Fibroblast of lung (primary cell): Measurements from ENCODE around the gene TBC1D7. TPM values are rescaled to one million over a fixed set of nuclear protein-coding genes. Genes with fewer than 3 reads are reported as not detected.

Experiments
- DNase-seq, 2 donors: peaks; one replicate each; pipeline versions ENCODE4 v3.0.0 to v3.0.0-alpha.2; 2010; ENCODE audit warnings: low read depth in 2 of 2
- H2AFZ ChIP-seq: 2 replicates; pipeline ENCODE4 v1.5.1; 2012; ENCODE audit warnings: low read length, control low read depth, inconsistent platforms
- H3K27ac ChIP-seq: 2 replicates; pipeline ENCODE4 v1.5.1; 2011; ENCODE audit warnings: low read length, control low read depth; ENCODE audit not compliant: insufficient read depth
- H3K27me3 ChIP-seq: 2 replicates; pipeline ENCODE4 v1.5.1; 2011; ENCODE audit warnings: mild to moderate bottlenecking, low read length; ENCODE audit not compliant: control insufficient read depth, insufficient read depth
- H3K36me3 ChIP-seq: 2 replicates; pipeline ENCODE4 v1.5.1; 2011; ENCODE audit warnings: low read length; ENCODE audit not compliant: control insufficient read depth, insufficient read depth
- H3K4me1 ChIP-seq: 2 replicates; pipeline ENCODE4 v1.5.1; 2011; ENCODE audit warnings: low read length; ENCODE audit not compliant: control insufficient read depth, insufficient read depth; ENCODE audit errors: extremely low read depth
- H3K4me2 ChIP-seq: 2 replicates; pipeline ENCODE4 v1.5.1; 2011; ENCODE audit warnings: low read length, control low read depth; ENCODE audit not compliant: insufficient read depth; ENCODE audit errors: extremely low read depth
- H3K4me3 ChIP-seq, 4 experiments: fragments of 200-600 bp in 1 of 4; sonication (generic) in 1 of 4; replicated peaks in 1 of 4; 2 replicates each; pipeline ENCODE4 v1.5.1; 2011 to 2016; ENCODE audit warnings: low read length in 4 of 4, low read depth in 3 of 4, mild to moderate bottlenecking in 3 of 4, control low read depth in 2 of 4, inconsistent platforms in 1 of 4, mixed read lengths in 1 of 4; ENCODE audit not compliant: insufficient read depth in 1 of 4; ENCODE audit errors: control extremely low read depth in 1 of 4
- H3K79me2 ChIP-seq: 2 replicates; pipeline ENCODE4 v1.5.1; 2012; ENCODE audit warnings: mild to moderate bottlenecking, low read length, inconsistent platforms; ENCODE audit not compliant: control insufficient read depth, insufficient read depth
- H3K9ac ChIP-seq: 2 replicates; pipeline ENCODE4 v1.5.1; 2011; ENCODE audit warnings: mild to moderate bottlenecking, low read length, control low read depth; ENCODE audit not compliant: insufficient read depth
- H3K9me3 ChIP-seq: 2 replicates; pipeline ENCODE4 v1.5.1; 2012; ENCODE audit warnings: low read depth, low read length; ENCODE audit not compliant: control insufficient read depth, insufficient read depth
- H4K20me1 ChIP-seq: 2 replicates; pipeline ENCODE4 v1.5.1; 2011; ENCODE audit warnings: low read length; ENCODE audit not compliant: control insufficient read depth, insufficient read depth; ENCODE audit errors: extremely low read depth
- EZH2 ChIP-seq: IDR thresholded peaks from 2 replicates; pipeline ENCODE4 v1.5.1; 2012; ENCODE audit warnings: low read length, control low read depth, mild to moderate bottlenecking; ENCODE audit errors: missing control alignments
- polyA plus RNA-seq, 2 donors: library from polyadenylated mRNA; depleted of rRNA in 1 of 2; stranded (reverse) in 1 of 2; unstranded in 1 of 2; fragments of >200 nt; gene quantifications; 2 replicates each; pipeline ENCODE4 v1.2.1, GENCODE V29; 2011 to 2012; ENCODE audit warnings: missing spikeins in 1 of 2
- total RNA-seq: library from RNA; depleted of rRNA; stranded (reverse); fragments of >200 nt; gene quantifications from 2 replicates; pipeline ENCODE4 v1.2.1, GENCODE V29; 2014
- TF ChIP-seq, protein P1 (sequence below), 2 donors: IDR thresholded peaks in 1 of 2; conservative IDR thresholded peaks in 1 of 2; 1 replicate in 1 of 2; 2 replicates in 1 of 2; pipeline ENCODE4 v1.5.1; 2011 to 2012; ENCODE audit warnings: low read length in 2 of 2, control low read depth in 1 of 2, inconsistent platforms in 1 of 2, low read depth in 1 of 2, mild to moderate bottlenecking in 1 of 2

TBC1D7 gene
- total and polyA plus RNA-seq, 2 donors (not counting 1 experiment from before 2014, with no cell fraction given): 19.3 to 31.1 TPM

GRCh38 chr6:13351271-13351670, 22.9 kb upstream of the TBC1D7 start:
- Histone ChIP-seq H4K20me1 (no peaks in the 10 kb centered on the region), H3K4me3 (no peak overlapping the region), H3K9me3 (no peaks in the 10 kb centered on the region), H3K4me1 (peaks cover 24% of the 10 kb centered on the region), H3K4me2 (no peak overlapping the region), H3K36me3 (no peaks in the 10 kb centered on the region), H3K79me2 (no peaks in the 10 kb centered on the region), H3K27ac (no peak overlapping the region), H2AFZ (peak overlapping the region; percentile 22), H3K27me3 (no peaks in the 10 kb centered on the region), H3K9ac (no peak overlapping the region)
- TF ChIP-seq EZH2: no peak
- TF ChIP-seq, protein P1, sequence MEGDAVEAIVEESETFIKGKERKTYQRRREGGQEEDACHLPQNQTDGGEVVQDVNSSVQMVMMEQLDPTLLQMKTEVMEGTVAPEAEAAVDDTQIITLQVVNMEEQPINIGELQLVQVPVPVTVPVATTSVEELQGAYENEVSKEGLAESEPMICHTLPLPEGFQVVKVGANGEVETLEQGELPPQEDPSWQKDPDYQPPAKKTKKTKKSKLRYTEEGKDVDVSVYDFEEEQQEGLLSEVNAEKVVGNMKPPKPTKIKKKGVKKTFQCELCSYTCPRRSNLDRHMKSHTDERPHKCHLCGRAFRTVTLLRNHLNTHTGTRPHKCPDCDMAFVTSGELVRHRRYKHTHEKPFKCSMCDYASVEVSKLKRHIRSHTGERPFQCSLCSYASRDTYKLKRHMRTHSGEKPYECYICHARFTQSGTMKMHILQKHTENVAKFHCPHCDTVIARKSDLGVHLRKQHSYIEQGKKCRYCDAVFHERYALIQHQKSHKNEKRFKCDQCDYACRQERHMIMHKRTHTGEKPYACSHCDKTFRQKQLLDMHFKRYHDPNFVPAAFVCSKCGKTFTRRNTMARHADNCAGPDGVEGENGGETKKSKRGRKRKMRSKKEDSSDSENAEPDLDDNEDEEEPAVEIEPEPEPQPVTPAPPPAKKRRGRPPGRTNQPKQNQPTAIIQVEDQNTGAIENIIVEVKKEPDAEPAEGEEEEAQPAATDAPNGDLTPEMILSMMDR (conservative IDR thresholded peaks at IDR 0.05 in 1 of 2, IDR thresholded peaks at IDR 0.05 in 1 of 2; ENCODE audit: low read depth in 1 of 2, low read length in 2 of 2): no peak
- DNase-seq: no peak

DNA sequence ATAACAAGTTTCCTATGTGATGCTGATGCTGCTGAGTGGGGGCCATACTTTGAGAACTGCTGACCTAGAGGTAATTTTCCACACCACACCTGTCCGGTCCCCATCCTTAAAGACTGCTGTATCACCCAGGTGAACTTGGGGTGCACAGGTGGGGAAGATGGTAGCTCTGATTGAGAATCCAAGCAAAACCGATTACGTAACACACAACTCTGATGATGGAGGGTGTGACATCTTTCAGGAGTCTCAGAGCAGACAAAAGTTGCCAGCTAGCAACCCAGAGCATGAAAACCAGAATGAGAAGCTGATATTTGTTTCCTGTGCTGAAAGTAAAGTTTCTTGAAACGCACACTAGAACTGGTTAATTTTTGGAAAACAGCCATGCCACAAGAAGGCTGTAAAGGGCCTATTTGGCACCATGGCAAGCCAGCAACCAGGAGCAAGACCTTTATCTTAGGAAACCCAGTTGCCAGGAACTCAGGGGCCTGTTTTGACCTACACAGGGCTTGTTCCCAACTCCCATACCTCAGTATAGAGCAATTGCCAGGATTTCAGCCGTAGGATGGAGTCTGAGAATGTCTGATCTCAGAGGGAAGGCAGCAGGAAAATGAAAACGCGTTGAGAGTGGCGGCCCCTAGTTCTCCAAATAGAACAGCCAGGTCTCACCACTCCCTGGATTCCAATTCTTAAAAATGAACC, 21.6 kb upstream of the TBC1D7 start:
- Histone ChIP-seq H4K20me1 (no peaks in the 10 kb centered on the region), H3K79me2 (no peaks in the 10 kb centered on the region), H3K27me3 (no peaks in the 10 kb centered on the region), H3K4me2 (no peak overlapping the region), H2AFZ (no peak overlapping the region), H3K4me3 (no peak overlapping the region), H3K36me3 (no peaks in the 10 kb centered on the region), H3K9ac (no peak overlapping the region), H3K9me3 (no peaks in the 10 kb centered on the region), H3K27ac (no peak overlapping the region), H3K4me1 (peaks cover 14% of the 10 kb centered on the region)
- TF ChIP-seq, protein P1 (conservative IDR thresholded peaks at IDR 0.05 in 1 of 2, IDR thresholded peaks at IDR 0.05 in 1 of 2; ENCODE audit: low read depth in 1 of 2, low read length in 2 of 2): no peak
- TF ChIP-seq EZH2: no peak
- peak in 1 of 2 donors; percentile 78 for DNase-seq

- Histone ChIP-seq H3K9ac (no peak overlapping the region), H3K79me2 (no peaks in the 10 kb centered on the region), H3K4me3 (no peak overlapping the region), H3K27me3 (no peaks in the 10 kb centered on the region), H3K27ac (no peak overlapping the region), H4K20me1 (no peaks in the 10 kb centered on the region), H2AFZ (no peak overlapping the region), H3K4me1 (peaks cover under 1% of the 10 kb centered on the region), H3K4me2 (no peak overlapping the region), H3K36me3 (no peaks in the 10 kb centered on the region), H3K9me3 (no peaks in the 10 kb centered on the region)
- no peak for DNase-seq
- TF ChIP-seq, protein P1 (conservative IDR thresholded peaks at IDR 0.05 in 1 of 2, IDR thresholded peaks at IDR 0.05 in 1 of 2; ENCODE audit: low read depth in 1 of 2, low read length in 2 of 2): no peak
- no peak for TF ChIP-seq EZH2
Observed at GRCh38 chr6:13348334-13349113, 20.2 kb upstream of the TBC1D7 start.
